IMR-90 (cell line): ENCODE results near the gene MEOX2.

Experiments used
- BHLHE40 ChIP-seq: fragments of 150-350 bp; IDR thresholded peaks from 2 replicates; pipeline ENCODE4 v1.6.1; 2016; ENCODE audit warnings: mild to moderate bottlenecking, low read depth, low read length
- CEBPB ChIP-seq: IDR thresholded peaks from 2 replicates; pipeline ENCODE4 v1.6.1; 2012; ENCODE audit warnings: low read depth, low read length, improper control_type of control experiment
- CTCF ChIP-seq: conservative IDR thresholded peaks from 2 replicates; pipeline ENCODE4 v1.5.1; 2012; ENCODE audit warnings: mild to moderate bottlenecking, low read depth, low read length, improper control_type of control experiment
- ELK1 ChIP-seq: fragments of 150-350 bp; IDR thresholded peaks from 2 replicates; pipeline ENCODE4 v1.6.1; 2016; ENCODE audit warnings: low read depth, mild to moderate bottlenecking, low read length, moderate library complexity, borderline replicate concordance
- FOS ChIP-seq: fragments of 150-350 bp; IDR thresholded peaks from 2 replicates; pipeline ENCODE4 v1.6.1; 2016; ENCODE audit warnings: low read depth, low read length
- MAZ ChIP-seq: IDR thresholded peaks from 2 replicates; pipeline ENCODE4 v1.6.1; 2012; ENCODE audit warnings: low read depth, mild to moderate bottlenecking, low read length, improper control_type of control experiment, moderate library complexity, borderline replicate concordance
- POLR2A ChIP-seq: IDR thresholded peaks from 2 replicates; pipeline ENCODE4 v1.6.1; 2012; ENCODE audit warnings: mild to moderate bottlenecking, low read depth, low read length
- RAD21 ChIP-seq: IDR thresholded peaks from 2 replicates; pipeline ENCODE4 v1.6.1; 2012; ENCODE audit warnings: low read length, improper control_type of control experiment
- RCOR1 ChIP-seq: IDR thresholded peaks from 2 replicates; pipeline ENCODE4 v1.6.1; 2012; ENCODE audit warnings: mild to moderate bottlenecking, low read length, improper control_type of control experiment; ENCODE audit not compliant: insufficient replicate concordance
- USF2 ChIP-seq: fragments of 150-350 bp; IDR thresholded peaks from 2 replicates; pipeline ENCODE4 v1.6.1; 2017; ENCODE audit warnings: mild to moderate bottlenecking, antibody characterized with exemption, low read length, low read depth

- TF ChIP-seq CEBPB (no peak), RAD21 (no peak), CTCF (no peak), POLR2A (no peak), MAZ (no peak), BHLHE40 (no peak), ELK1 (no peak), USF2 (no peak), FOS (no peak), RCOR1 (no peak)
Measured at GRCh38 chr7:15628876-15629275, 57.6 kb downstream of the MEOX2 start.
